ENCODE data around the gene NUP58. TPM values are rescaled to one million over a fixed set of nuclear protein-coding genes. Genes with fewer than 3 reads are reported as not detected.

NUP58 gene
- total and polyA plus RNA-seq, 2 experiments from 2014 or later, result 27.6 to 91.8 TPM

GRCh38 chr13:25292301-25292700, 9.1 kb upstream of the NUP58 start:
- no peak overlapping the region for H3K4me3 Mint-ChIP-seq
- peaks cover 8% of the 10 kb centered on the region for H3K4me1 Mint-ChIP-seq
- DNase-seq (ENCODE audit: low spot score), result peak; percentile 57
- H3K27ac Mint-ChIP-seq, result no peak overlapping the region
- Histone ChIP-seq H3K79me2 (replicated peaks; ENCODE audit: insufficient read depth) (no peaks in the 10 kb centered on the region), H3F3A (replicated peaks; ENCODE audit: low read depth) (no peaks in the 10 kb centered on the region), H3K4me3 (no peak overlapping the region), H3K4me2 (no peak overlapping the region), H3K9me2 (ENCODE audit: insufficient read depth) (no peaks in the 10 kb centered on the region), H4K20me1 (replicated peaks; ENCODE audit: insufficient read depth) (no peaks in the 10 kb centered on the region), H3K27ac (ENCODE audit: low read depth) (no peak overlapping the region), H2AFZ (0 out of 2 replicates have a peak overlapping the region, but pooled peaks have one; percentile 2), H3K36me3 (ENCODE audit: insufficient read depth) (no peaks in the 10 kb centered on the region), H3K27me3 (ENCODE audit: insufficient read depth) (peaks cover 4% of the 10 kb centered on the region; the same call in 1 of the 2 replicates), H3K4me1 (ENCODE audit: insufficient read depth) (no peaks in the 10 kb centered on the region)
- no peaks in the 10 kb centered on the region for H3K36me3 Mint-ChIP-seq (ENCODE audit: low read depth)
- ATAC-seq, result peak; percentile 87
- H3K27me3 Mint-ChIP-seq (ENCODE audit: insufficient read depth, low read depth, poor library complexity), result no peaks in the 10 kb centered on the region
- H3K9me3 Mint-ChIP-seq, result no peaks in the 10 kb centered on the region
- TF ChIP-seq STAT1 (IDR thresholded peaks at IDR 0.05; ENCODE audit: unreplicated experiment), result no peak
- TF ChIP-seq ZNF331 (CRISPR knock-in tag; IDR thresholded peaks at IDR 0.05; ENCODE audit: low read depth), result no peak
- no peak for TF ChIP-seq REST (IDR thresholded peaks at IDR 0.05; ENCODE audit: unreplicated experiment)
- TF ChIP-seq EZH2 (IDR thresholded peaks at IDR 0.05; ENCODE audit: low read depth, unreplicated experiment), result no peak
- TF ChIP-seq JUNB (IDR thresholded peaks at IDR 0.05; ENCODE audit: unreplicated experiment), result no peak
- no peak for TF ChIP-seq CREB1 (CRISPR knock-in tag; IDR thresholded peaks at IDR 0.05; ENCODE audit: low read depth)
- no peak for TF ChIP-seq EZH2phosphoT487 (IDR thresholded peaks at IDR 0.05; ENCODE audit: unreplicated experiment)
- TF ChIP-seq ZNF114 (CRISPR knock-in tag; IDR thresholded peaks at IDR 0.05), result no peak
- TF ChIP-seq ZNF462 (CRISPR knock-in tag; IDR thresholded peaks at IDR 0.05), result no peak
- no peak for TF ChIP-seq NANOG (IDR thresholded peaks at IDR 0.05; ENCODE audit: borderline replicate concordance)
- TF ChIP-seq, protein P1, sequence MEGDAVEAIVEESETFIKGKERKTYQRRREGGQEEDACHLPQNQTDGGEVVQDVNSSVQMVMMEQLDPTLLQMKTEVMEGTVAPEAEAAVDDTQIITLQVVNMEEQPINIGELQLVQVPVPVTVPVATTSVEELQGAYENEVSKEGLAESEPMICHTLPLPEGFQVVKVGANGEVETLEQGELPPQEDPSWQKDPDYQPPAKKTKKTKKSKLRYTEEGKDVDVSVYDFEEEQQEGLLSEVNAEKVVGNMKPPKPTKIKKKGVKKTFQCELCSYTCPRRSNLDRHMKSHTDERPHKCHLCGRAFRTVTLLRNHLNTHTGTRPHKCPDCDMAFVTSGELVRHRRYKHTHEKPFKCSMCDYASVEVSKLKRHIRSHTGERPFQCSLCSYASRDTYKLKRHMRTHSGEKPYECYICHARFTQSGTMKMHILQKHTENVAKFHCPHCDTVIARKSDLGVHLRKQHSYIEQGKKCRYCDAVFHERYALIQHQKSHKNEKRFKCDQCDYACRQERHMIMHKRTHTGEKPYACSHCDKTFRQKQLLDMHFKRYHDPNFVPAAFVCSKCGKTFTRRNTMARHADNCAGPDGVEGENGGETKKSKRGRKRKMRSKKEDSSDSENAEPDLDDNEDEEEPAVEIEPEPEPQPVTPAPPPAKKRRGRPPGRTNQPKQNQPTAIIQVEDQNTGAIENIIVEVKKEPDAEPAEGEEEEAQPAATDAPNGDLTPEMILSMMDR (conservative IDR thresholded peaks at IDR 0.05; ENCODE audit: low read depth in 2 of 2), result no peak
- no peak for TF ChIP-seq POLR2AphosphoS5 (IDR thresholded peaks at IDR 0.05; ENCODE audit: low read depth)
- TF ChIP-seq, protein P2, sequence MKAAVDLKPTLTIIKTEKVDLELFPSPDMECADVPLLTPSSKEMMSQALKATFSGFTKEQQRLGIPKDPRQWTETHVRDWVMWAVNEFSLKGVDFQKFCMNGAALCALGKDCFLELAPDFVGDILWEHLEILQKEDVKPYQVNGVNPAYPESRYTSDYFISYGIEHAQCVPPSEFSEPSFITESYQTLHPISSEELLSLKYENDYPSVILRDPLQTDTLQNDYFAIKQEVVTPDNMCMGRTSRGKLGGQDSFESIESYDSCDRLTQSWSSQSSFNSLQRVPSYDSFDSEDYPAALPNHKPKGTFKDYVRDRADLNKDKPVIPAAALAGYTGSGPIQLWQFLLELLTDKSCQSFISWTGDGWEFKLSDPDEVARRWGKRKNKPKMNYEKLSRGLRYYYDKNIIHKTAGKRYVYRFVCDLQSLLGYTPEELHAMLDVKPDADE (IDR thresholded peaks at IDR 0.05), result no peak

Measured in GM23338 (cell line).